Measurements from ENCODE around the gene DYSF.
A peak's percentile ranks its signal among the peaks of the same experiment; 100 is the strongest.

Gene DYSF

GRCh38 chr2:71665168-71666093, 212.1 kb downstream of the DYSF start:
- no peak overlapping the region for H3K27ac ChIP-seq
- no peak for DNase-seq (ENCODE audit: low read depth, low spot score)

GRCh38 chr2:71666094-71666474, 212.7 kb downstream of the DYSF start:
- no peak overlapping the region for H3K27ac ChIP-seq
- DNase-seq (ENCODE audit: low read depth, low spot score): no peak

DNA sequence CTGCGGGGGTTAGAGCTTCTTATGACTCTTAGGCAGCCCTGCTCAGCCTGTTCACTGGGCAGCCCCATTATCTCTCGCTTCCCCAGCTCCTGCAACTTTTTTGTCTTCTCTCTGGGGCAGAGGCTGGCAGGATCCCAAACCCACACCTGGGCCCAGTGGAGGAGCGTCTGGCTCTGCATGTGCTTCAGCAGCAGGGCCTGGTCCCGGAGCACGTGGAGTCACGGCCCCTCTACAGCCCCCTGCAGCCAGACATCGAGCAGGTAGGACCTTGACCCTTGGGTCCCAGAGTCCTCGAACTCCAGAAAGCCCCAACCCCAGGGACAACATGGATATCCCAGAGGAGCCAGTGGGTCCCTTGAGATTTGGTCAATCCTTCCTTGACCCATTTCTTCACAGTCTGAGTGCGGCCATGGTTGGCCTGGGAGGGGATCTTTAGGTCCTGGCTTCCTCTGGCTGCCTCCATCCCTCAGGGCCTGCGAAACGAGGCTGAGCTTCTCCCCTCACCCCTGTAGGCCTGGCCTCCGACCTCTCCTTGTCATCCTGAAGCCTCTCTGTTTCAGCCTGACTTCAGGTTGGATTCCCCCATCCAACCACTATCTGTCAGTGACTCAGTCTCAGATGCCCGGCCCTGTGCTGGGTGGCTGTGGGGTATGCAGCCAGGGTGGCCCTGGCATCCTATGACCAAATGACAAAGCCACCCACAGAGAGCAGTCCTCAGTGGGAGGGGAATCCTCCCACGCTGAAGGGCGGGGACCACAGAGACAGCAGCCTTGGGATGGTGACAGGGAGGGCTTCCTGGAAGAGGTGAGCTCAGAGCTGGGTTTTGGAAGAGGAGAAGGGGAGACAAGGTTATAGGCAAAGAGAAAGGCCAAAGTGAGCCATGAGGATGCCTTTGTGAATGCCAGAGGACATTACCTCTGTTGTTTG, 214.2 kb downstream of the DYSF start:
- no peak for DNase-seq (ENCODE audit: low read depth, low spot score)
- no peak overlapping the region for H3K27ac ChIP-seq

DNA sequence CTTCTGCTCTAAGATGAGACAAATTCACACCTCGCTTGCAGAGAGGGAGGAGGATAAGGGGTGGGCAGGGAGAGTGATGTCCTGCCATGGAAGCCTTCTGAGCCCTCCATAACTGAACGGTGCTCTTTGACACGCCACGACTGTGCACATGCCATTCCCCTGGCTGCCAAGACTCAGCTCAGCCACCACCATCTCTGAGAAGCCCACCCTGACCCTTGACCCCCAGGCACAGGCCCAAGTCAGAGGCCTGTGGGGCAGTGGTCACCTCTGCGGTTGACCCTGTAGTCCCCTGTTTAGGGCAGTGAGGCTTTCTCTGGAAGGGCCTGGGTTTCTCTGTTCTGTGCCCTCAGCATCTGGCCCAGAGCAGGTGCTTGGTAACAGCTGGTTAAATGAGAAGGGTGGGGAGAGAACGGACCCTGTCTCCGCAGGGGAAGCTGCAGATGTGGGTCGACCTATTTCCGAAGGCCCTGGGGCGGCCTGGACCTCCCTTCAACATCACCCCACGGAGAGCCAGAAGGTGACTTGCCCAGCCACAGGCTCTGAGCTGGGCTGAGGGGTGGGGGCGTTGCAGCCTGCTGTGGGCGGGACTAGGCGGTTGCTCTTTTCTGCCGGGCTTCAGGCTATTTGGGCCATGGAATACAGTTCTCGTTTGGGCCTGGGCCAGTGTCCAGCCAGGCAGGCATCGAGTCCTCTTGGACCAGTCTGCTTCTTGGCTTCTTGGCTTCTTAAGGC, 215.1 kb downstream of the DYSF start:
- no peak overlapping the region for H3K27ac ChIP-seq
- DNase-seq (ENCODE audit: low read depth, low spot score): no peak

DNA sequence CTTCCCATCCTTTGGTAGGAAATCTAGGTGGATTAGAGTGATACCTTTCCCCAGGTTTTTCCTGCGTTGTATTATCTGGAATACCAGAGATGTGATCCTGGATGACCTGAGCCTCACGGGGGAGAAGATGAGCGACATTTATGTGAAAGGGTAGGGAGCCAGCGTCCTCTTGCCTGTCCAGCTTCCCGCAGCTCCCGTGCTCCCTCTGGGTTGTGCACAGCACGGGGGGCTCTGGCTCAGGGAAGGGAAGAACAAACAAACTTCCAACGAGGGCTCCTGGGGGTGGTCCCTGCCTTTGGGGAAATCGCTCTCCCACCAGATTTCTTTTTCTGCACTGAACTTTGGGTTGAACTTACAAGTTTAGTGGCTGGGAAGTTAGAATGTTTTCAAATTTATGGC, 215.7 kb downstream of the DYSF start:
- DNase-seq (ENCODE audit: low read depth, low spot score): no peak

GRCh38 chr2:71669628-71670429, 216.5 kb downstream of the DYSF start:
- no peak for DNase-seq (ENCODE audit: low read depth, low spot score)
- H3K27ac ChIP-seq: no peak overlapping the region

More for the DNA sequence above, 215.7 kb downstream of the DYSF start:
- H3K27ac ChIP-seq: no peak overlapping the region

- H3K27ac ChIP-seq: no peak overlapping the region
- no peak for DNase-seq (ENCODE audit: low read depth, low spot score)
These were observed 217.1 kb downstream of the DYSF start for GRCh38 chr2:71670430-71670795.

DNA sequence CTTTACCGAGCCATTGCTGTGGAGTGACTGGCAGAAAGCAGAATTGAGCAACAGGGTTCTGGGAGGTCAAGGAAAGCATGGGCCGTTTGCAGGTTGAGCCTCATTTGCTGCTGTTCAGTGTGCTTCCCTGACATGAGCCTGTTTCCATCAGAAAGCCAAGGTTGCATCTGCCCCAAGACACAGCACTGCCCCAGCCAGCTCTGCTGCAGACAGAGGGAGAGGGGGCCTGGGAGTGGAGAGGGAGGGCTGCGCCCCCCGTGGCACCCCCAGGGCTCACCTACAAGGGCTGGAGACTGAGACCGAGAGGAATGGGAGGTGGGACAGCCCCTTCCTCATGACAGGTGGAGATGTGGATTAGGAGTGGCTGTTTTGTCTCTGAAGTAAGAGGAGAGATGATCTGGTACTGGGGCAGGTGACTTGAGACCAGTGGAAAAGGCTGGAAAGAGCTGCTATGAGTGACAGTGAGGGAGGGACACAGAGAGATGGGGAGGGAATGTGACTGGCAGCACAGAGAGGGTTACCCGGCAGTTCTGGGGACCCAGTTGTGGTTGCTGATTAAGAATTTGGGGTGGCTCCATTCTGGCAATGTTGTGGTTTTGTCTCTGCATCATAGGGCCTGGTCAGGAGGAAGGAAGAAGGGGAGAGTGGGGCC, 218.0 kb downstream of the DYSF start:
- DNase-seq (ENCODE audit: low read depth, low spot score): no peak

DNA sequence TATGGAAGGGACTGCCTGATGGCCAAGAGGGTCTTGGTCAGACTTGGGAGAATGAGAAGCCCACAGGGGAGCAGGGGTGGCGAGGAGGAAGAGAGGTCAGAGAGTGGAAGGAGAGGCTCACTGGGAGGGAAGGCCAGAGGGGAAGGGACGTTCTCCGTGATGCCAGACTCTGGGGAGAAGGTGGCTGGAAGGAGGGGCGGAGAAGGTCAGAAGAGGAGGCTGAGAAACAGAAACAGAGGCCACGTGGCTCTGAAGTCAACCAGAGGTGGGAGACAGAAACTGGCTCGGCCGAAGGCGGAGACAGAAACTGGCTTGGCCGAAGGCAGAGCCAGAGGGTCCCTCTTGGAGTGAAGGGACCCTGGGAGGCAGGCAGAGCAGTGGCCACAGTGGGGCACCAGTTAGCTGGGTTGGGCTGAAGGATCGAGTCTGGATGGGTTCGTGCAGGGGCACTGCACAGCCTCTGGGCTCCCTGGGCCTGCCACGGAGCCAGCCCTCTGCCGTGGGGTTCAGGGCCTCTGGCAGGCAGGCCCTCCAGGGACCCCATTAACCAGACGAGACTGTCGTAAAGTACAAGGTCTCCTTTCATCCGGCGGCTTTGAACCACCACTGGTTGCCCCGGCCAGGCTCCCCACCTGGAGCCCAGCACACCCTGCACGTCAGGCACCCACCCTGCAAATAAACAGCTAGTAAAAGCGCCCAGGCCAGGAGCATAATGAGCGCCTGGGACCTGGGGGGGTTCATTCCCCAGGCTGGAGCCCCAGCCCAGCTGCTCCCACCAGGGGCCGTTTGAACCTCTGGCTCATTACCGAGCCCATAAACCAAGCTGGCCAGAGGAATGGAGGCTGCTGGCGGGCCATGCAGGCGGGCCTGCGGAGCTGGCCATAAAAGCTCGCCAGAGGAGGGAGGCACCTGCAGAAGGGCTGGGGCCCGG, 218.8 kb downstream of the DYSF start:
- no peak for DNase-seq (ENCODE audit: low read depth, low spot score)

More for the DNA sequence above, 218.0 kb downstream of the DYSF start:
- no peak overlapping the region for H3K27ac ChIP-seq

GRCh38 chr2:71672826-71673795, 219.8 kb downstream of the DYSF start:
- no peak overlapping the region for H3K27ac ChIP-seq
- DNase-seq (ENCODE audit: low read depth, low spot score): no peak

More for the DNA sequence above, 218.8 kb downstream of the DYSF start:
- H3K27ac ChIP-seq: no peak overlapping the region

GRCh38 chr2:71674158-71674851, 220.9 kb downstream of the DYSF start:
- H3K27ac ChIP-seq: no peak overlapping the region
- DNase-seq (ENCODE audit: low read depth, low spot score): no peak

DNA sequence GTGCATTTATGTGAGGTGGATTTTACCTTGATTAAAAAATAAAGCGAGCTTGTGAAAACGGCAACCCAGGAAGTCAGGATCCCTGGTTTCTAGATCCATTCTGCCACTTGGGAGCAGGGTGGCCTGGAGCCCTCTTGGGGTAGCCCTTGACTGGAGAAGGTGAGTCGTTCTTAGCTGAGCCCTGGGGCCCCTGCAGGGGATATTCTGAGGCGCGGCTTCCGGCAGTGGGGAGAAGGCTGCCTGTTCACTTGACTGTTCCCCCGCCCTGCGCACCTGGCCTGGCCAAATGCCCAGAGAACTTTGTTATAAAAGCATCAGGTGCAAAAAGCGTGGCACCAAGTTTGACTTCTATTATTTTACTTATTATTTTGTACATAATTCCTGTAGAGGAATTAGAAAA, 221.9 kb downstream of the DYSF start:
- no peak overlapping the region for H3K27ac ChIP-seq
- peak; percentile 18 for DNase-seq (ENCODE audit: low read depth, low spot score)

- no peak overlapping the region for H3K27ac ChIP-seq
- DNase-seq (ENCODE audit: low read depth, low spot score): no peak
These were observed 225.5 kb downstream of the DYSF start for GRCh38 chr2:71678874-71679273.

DNA sequence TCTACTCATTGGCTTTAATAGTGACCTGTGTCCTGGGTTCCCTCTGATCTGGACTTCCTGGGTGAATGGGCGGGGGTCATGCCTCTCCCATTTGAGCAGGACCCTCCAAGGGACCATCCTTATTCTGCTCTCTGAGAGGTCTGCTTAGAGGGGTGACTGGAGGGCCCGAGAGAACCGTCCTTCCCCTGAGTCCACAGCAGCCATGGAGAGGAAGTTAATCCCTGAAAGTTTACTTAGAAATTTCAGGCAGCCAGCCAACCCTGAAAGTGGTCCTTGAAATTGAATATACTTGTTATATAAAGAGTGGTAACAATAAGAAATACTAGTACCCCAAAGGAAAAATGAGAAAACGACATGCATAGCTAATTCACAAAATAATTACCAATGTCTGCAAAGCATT, 226.1 kb downstream of the DYSF start:
- no peak for DNase-seq (ENCODE audit: low read depth, low spot score)
- no peak overlapping the region for H3K27ac ChIP-seq

DNA sequence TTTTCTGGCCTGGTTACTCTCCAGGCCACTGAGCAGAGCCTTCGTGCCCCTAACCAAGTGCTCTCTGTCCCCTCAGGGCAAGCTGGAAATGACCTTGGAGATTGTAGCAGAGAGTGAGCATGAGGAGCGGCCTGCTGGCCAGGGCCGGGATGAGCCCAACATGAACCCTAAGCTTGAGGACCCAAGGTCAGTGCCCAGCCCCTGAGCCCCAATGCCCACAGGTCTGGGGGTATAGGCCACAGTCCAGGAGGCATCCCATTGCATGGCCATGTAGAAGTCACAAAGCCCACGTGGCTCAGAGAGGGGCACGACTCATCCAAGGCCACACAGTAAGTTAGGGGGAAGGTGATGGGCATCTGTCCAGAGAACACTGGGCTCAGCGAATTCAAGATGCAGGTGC, 227.6 kb downstream of the DYSF start:
- DNase-seq (ENCODE audit: low read depth, low spot score): no peak
- no peak overlapping the region for H3K27ac ChIP-seq

DNA sequence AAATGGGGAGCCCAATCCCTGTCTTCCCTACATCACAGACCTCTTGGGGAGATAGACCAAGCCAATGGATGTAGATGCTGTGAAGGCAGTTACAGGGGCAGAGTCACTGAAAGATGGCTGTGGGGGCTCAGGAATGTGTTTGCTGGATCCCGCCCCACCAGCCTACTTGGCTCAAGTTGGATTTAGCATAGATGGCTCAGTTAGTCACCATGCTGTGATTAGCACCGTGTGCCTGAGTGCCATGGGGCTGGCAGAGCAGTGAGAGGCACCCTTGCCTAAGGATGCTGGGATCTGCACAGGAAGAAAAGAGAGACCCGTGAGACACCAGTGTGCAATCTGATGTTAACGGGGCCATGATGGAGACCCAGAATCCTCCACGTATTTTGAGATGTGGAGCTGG, 228.3 kb downstream of the DYSF start:
- no peak for DNase-seq (ENCODE audit: low read depth, low spot score)
- no peak overlapping the region for H3K27ac ChIP-seq

Data from epithelial cell of prostate (primary cell).